RPMI8226 (cell line): Measurements from ENCODE around the gene CMTM8.
A peak's percentile ranks its signal among the peaks of the same experiment; 100 is the strongest.

Experiments used
- DNase-seq: peaks from one replicate; pipeline ENCODE4 v3.0.0-alpha.2; 2015

CMTM8 gene

GRCh38 chr3:32281570-32282106, 43.2 kb downstream of the CMTM8 start:
- no peak for DNase-seq

GRCh38 chr3:32282578-32283154, 44.2 kb downstream of the CMTM8 start:
- DNase-seq = no peak

- no peak for DNase-seq
Measured at GRCh38 chr3:32283304-32283703, 44.8 kb downstream of the CMTM8 start.

GRCh38 chr3:32284443-32285212, 46.1 kb downstream of the CMTM8 start:
- DNase-seq = no peak

- no peak for DNase-seq
Measured at GRCh38 chr3:32285891-32286290, 47.4 kb downstream of the CMTM8 start.

GRCh38 chr3:32288819-32289218, 50.3 kb downstream of the CMTM8 start:
- DNase-seq = no peak

GRCh38 chr3:32290619-32291018, 52.1 kb downstream of the CMTM8 start:
- DNase-seq = no peak

GRCh38 chr3:32292085-32292796, 53.8 kb downstream of the CMTM8 start:
- no peak for DNase-seq

GRCh38 chr3:32293903-32294302, 55.4 kb downstream of the CMTM8 start:
- no peak for DNase-seq

- peak; percentile 48 for DNase-seq
Measured at GRCh38 chr3:32296251-32297204, 58.0 kb downstream of the CMTM8 start.

- DNase-seq = no peak
Measured at GRCh38 chr3:32297366-32297765, 58.9 kb downstream of the CMTM8 start.

GRCh38 chr3:32301426-32301825, 62.9 kb downstream of the CMTM8 start:
- DNase-seq = no peak

- DNase-seq = no peak
Measured at GRCh38 chr3:32302601-32303398, 64.3 kb downstream of the CMTM8 start.

- no peak for DNase-seq
Measured at GRCh38 chr3:32303399-32303747, 64.9 kb downstream of the CMTM8 start.

- DNase-seq = no peak
Measured at GRCh38 chr3:32303977-32304881, 65.7 kb downstream of the CMTM8 start.

- no peak for DNase-seq
Measured at GRCh38 chr3:32305361-32305876, 66.9 kb downstream of the CMTM8 start.

GRCh38 chr3:32306072-32306471, 67.6 kb downstream of the CMTM8 start:
- DNase-seq = no peak

GRCh38 chr3:32307591-32307990, 69.1 kb downstream of the CMTM8 start:
- DNase-seq = peak; percentile 11

- DNase-seq = no peak
Measured at GRCh38 chr3:32308378-32308777, 69.9 kb downstream of the CMTM8 start.

- DNase-seq = no peak
Measured at GRCh38 chr3:32309654-32310242, 71.3 kb downstream of the CMTM8 start.
